NCI-H1105 treated with DMSO at 0.1 percent for 48 hours (cell line): ENCODE measurements around the gene CLTCL1.
A peak's percentile ranks its signal among the peaks of the same experiment; 100 is the strongest.
"Not testable (repeated sequence)": the region's sequence is repeated elsewhere in the genome, so short reads cannot be mapped to it uniquely, and the experiment has no call there.

Experiments
- DNase-seq: peaks from one replicate; lab custom pipeline; 2025; lab: John Stamatoyannopoulos, UW

The CLTCL1 gene

DNA sequence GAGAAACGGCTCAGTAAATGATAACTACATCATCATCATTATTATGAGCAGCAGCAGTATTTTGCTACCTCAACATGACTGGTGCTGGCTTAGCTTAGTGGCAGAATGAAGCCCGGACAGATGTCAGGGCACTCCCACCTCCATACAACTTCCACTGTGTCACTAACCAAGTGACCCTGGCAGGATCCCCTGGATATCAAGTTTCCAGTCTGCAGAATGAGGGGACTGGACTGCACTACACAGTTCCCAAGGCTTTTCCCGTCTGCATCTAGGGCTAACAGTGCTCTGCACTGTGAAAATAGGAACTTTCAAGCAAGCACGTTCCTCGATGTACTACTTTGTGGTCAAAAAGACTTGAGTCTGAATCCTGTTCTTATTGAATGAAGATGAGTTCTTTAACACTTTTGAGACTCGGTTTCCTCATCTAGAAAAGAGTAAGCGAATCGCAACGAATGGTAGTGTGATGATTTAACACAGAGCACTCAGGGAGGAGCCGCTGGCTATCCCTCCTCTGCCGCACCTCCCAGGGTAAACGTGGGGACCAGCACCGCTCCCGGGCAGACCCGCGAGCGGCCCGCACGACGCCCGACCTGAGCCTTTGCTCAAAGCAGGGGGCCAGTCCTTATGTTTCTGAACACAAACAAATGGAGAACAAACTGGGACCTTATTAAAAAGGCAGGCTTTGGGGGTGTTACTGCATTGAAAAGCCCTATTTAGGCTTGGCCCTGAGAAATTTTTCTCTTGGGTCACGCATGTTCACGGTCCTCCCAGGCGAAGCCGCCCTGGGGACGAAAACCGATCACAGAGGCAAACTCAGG is 910 bp downstream of the CLTCL1 start:
- DNase-seq: no peak

DNA sequence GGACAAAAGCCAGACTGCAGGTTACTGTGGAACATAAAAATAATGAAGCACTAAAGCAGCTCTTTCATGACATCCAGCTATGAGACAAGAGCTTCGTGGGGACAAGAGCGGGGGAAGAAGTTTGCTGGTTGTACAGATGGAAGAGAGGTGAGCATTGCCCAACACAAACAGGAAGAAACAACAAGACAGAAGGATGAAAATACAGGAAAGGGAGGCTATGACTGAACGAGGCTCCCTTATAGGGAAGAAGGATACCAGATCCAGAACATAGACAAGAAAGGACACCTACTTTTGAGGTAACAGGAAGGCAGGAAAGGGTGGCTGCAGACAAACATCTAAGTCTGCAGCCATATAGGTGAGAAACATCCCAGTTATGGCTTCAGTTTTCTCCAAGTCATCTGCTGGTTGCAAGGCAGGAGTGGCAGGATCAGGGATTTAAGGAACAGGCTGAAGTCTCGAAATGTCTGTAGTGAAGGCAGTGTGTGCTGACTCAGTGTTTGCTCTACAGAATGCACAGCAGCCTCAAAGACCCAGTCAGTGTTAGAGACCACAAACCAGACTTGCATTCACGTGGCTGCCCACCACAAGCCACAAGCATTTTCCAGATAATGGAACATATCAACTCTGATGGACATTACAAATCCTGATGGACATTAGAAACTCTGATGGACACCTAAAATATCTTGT is 1.9 kb downstream of the CLTCL1 start:
- no peak for DNase-seq

DNA sequence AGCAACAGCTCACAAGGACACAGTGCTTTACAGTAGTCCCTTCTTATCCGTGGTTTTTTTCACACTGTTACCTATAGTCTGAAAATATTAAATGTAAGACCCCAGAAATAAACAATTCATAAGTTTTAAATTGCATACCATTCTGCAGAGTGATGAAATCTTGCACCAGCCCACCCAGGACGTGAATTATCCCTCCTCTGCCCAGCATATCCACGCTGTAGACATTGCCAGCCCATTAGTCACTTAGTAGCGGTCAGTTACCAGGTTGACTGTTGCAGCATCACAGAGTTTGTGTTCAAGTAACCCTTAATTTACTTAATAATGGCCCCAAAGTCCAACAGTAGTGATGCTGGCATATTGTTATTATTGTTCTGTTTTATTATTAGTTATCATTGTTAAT is 3.6 kb downstream of the CLTCL1 start:
- no peak for DNase-seq

DNA sequence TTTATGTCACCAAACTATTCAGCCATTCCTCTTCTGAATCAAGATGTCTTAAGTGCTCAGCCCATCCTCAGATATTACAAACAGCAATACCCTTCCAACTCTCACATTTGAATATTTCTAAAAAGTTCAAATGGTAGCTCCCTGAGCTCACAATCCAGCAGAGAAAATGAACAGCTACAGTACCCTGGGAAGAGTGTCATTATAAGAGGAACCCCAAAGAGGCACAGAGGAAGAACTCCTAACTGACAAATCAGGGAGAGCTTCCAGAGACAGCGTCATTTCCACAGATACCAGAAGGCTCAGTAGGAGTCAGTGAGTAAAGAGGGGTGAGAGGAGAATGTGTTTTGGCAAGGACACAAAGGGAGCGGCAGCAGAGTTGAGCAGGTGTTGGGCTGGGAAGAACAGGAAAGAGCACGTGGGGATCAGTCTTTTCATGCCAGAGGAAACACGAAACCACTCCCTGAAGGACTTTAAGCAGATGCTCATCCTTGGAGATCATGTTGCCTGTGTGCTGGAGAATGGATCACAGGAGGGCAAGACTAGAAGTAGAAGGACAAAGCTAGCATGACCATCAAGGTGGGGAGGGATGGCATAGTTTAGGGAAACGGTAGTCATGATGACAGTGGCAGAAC is 4.3 kb downstream of the CLTCL1 start:
- DNase-seq: peak; percentile 92

DNA sequence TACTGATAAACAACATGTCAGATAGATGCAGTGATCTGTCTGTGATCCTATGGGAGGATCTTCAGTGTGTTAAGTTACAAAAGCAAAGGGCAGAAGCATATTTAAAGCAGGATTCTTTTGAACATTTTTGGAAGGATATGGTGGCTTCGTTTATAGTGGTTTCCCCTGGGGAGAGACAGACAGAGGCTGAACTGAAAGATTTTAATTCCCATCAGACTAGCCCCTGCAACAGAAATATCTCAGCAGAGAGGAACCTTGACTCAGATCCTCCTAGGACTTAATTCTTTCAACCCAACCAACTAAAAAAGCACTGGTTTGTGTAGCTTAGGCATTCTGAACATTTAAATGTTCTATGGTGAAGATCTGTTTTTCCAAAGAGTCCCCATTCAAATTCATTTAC is 5.7 kb downstream of the CLTCL1 start:
- no peak for DNase-seq

DNA sequence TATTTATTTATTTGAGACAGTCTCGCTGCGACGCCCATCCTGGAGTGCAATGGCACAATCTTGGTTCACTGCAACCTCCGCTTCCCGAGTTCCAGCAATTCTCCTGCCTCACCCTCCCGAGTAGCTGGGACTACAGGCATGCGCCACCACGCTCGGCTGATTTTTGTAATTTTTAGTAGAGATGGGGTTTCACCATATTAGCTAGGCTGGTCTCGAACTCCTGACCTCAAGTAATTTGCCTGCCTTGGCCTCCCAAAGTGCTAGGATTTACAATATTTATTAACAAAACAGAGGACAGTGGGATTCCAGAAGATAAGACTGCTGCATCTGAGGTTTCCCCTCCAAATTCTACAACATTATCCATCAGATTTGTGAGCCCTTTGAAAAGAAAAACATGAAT is 12.4 kb downstream of the CLTCL1 start:
- DNase-seq: not testable (repeated sequence)

DNA sequence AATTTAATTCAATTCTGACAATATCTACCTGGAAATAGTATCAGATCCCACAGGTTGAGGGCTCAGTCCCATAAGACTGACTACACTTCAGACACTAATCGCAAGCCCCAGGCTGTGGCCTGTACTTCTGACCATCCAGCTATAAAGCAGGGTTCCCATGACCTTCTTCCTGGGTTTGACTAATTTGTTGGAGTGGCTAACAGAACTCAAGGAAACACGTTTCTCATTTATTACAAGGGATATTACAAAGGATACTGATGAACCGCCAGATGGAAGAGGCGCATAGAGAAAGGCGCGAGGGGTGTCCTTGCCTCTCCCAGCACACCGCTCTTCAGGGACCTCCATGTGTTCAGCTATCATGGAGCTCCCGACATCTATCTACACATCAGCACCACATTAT is 13.7 kb downstream of the CLTCL1 start:
- DNase-seq: no peak

DNA sequence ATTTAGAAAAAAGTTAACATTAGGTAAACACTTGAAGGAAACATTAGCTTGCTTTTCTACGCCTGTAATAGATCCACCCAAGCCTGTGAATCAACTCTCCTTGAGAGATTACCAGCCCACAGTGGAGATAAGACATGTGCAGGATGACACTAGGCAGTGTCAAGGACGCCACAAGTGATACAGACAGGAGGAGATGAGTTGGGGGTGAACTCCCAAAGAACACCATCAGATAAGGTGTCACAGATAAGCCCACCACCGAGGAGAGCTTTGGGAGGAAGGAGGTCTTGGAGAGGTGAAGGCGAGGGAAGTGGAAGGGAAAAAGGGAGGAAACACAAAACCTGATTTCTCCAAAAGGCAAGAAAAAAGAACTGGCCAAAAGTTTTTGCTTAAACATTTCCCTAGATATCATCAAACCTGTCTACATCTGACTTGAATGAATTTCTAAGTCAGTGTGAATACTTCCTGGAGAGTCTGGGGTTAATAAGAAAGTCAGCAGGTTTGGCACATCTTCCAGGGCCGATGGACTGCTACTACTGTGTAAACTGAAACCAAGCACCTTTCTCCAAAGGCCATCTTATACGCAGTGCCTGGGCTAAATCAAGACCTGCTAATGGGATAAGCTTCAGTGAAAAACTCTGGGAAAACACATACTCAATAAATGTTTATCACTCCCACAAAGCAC is 15.5 kb downstream of the CLTCL1 start:
- DNase-seq: no peak

DNA sequence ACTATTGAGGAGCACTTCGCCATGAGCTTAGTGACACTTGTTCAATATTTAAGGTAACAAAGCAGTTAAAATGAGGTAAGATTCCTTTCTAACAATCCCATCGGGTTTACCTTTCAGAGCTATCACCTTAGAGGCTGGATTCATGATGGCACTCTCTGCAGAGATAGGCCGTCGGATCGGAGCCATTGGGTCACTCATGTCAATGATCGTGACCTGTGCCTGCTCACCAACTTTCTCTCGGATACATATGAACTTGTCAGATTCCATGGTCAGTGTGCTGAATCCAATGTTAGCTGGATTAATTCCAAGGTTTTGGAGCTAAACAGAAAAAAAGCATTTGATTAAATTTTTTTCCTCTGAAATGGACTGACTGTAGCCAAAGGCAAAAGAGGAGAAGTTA is 16.0 kb downstream of the CLTCL1 start:
- no peak for DNase-seq

DNA sequence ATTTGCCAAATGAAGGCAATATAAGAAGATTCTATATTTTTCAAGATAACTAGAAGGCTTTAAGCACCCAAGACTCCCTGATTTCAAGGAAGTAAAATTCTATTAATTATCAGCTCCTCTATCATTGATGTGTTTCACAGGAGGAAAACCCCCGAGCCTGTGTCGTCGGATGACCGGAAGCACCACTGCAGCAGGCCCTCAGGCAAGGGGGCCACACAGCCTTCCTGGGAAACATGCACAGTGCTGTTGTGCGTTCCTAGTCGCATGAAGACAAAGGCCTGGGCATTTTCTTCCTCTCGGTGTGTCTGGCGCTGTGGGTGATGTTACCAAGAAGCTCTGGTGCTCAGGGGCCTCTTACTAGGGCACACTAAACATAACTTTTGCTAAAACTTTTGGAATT is 16.4 kb downstream of the CLTCL1 start:
- DNase-seq: no peak

DNA sequence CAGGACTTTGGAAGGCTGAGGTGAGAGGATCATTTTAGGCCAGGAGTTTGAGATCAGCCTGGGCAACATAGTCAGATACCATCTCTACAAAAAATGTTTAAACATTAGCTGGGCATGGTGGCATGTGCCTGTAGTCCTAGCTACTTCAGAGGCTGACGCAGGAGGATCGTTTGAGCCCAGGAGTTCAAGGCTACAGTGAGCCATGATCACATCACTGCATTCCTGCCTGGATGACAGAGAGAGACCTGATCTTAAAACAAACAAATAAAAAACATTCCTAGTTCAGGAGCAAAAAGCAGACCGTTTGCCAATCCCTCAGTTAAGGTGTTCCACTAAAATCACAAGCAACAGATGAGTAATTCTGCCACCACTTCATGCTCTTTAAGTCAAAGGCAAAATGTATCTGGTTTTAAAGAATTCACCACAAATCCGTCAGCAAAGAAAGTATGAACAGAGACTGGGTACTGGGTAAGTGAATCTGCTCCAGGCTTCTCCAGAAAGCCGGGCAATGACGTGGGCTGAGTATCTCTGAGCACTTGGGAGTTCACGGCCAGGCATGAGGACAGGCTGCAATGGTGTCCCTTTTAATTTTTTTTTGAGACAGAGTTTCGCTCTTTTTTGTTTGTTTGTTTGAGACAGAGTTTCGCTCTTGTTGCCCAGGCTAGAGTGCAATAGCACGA is 19.5 kb downstream of the CLTCL1 start:
- DNase-seq: no peak

DNA sequence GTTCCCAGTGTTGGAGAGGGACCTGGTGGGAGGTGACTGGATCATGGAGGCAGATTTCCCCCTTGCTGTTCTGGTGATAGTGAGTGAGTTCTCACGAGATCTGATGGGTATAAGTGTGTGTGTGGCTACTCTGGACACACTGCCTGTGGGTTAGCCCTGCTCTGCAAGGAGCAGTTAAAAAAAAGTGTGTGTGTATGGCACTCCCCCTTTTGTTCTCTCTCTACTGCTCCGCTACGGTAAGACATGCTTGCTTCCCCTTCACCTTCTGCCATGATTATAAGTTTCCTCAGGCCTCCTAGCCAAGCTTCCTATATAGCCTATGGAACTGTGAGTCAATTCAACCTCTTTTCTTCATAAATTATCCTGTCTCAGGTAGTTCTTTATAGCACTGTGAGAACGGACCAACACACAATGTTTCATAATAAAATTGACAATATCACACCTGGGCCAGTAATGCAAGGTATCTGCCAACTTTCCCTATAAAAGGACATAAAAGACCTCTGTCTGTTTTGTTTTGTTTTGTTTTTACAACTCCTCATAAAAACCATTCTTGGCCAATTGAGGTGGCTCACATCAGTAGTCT is 20.2 kb downstream of the CLTCL1 start:
- DNase-seq: no peak

DNA sequence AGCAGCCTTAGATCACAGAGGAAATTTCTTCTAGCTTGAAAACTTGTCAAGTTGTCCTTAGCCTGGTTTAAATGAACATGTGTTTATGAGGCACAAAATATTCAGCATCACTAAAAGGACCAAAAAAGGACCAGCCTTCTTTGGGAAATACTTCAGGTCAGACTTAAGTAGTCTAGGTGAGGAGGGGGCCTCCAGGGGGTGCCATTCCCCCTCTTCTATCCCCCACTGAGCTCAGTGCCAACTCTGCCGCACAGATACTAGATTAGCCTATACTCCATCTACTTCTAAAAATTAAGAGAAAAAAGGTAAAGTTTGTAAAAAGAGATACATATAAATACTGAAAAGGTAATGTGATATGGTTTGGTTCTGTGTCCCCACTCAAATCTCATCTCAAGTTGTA is 20.6 kb downstream of the CLTCL1 start:
- DNase-seq: no peak

DNA sequence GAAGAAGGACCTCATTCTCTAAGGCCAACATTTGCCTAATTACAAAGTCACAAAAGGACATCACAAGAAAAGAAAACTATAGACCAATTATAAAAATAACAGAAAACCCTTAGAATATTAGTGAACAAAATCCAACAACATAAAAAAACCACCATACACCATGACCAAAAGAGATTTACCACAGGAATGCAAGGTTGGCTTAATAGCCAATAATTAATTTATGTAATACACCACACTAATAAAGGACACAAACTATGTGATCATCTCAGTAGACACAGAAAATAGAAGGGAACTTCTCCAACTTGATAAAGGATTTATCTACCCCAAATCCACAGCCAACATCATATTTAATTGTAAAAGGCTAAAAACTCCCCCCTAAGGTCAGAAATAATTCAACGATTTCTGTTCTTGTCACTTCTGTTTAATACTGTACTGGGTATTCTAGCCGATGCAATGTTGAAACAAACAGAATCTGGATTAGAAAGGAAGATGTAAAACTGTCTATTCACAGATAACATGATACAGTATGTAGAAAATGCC is 24.9 kb downstream of the CLTCL1 start:
- DNase-seq: no peak

DNA sequence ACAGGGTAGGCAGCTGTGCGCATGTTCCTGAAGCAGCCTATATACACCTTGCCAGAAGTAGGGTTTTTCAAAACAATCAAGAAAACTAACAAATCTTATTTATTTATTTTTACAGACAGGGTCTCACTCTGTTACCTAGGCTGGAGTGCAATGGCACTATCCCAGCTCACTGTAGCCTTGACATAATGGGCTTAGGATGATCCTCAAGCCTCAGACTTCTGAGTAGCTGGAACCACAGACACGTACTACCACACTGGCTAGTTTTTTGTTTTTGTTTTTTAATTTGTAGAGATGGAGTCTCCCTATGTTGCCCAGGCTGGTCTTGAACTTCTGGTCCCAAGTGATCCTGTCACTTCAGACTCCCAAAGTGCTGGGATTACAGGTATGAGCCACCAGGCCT is 25.7 kb downstream of the CLTCL1 start:
- DNase-seq: no peak

DNA sequence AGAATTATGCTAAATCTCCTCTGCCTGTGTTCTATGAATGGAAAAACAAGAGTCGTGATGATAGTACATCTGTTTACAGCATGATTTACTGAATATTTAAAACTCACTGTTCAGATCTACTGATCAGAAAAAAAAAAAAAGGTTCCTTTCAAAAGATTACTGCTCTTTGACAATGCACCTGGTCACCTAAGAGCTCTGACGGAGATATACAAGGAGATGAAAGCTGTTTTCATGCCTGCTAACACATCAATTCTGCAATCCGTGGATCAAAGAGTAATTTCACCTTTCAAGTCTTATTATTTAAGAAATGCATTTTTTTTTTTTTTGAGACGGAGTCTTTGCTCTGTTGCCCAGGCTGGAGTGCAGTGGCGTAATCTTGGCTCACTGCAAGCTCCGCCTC is 30.7 kb downstream of the CLTCL1 start:
- DNase-seq: no peak

DNA sequence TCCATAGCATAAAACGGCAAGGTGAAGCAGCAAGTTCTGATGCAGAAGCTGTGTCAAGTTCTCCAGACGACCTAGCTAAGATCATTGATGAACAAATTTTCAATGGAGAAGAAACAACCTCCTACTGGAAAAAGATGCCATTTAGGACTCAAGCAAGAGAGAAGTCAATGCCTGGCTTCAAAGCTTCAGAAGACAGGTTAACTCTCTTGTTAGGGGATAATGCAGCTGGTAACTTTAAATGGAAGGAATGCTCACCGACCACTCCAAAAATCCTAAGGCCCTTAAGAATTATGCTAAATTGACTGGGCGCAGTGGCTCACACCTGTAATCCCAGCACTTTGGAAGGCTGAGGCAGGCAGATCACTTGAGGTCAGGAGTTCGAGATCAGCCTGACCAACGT is 31.3 kb downstream of the CLTCL1 start:
- DNase-seq: no peak

DNA sequence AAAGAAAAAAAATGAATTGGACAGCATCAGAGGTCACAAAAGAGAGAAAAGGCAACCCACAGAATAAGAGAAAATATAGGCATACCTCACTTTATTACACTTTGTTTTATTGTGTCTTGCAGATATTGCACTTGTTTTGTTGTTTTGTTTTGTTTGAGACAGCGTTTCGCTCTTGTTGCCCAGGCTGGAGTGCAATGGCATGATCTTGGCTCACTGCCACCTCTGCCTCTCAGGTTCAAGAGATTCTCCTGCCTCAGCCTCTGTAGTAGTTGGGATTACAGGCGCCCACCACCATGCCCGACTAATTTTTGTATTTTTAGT is 32.6 kb downstream of the CLTCL1 start:
- not testable (repeated sequence) for DNase-seq

DNA sequence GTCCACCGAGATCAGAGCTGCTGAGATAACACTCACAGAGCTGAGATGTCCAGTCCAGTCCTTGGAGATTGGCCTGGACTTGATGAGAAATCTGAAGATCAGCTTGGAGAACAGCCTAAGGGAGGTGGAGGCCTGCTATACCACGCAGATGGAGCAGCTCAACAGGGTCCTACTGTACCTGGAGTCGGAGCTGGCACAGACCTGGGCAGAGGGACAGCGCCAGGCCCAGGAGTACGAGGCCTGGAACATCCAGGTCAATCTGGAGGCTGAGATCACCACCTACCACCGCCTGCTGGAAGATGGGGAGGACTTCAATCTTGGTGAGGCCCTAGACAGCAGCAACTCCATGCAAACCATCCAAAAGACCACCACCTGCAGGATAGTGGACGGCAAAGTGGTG is 33.1 kb downstream of the CLTCL1 start:
- DNase-seq: no peak

DNA sequence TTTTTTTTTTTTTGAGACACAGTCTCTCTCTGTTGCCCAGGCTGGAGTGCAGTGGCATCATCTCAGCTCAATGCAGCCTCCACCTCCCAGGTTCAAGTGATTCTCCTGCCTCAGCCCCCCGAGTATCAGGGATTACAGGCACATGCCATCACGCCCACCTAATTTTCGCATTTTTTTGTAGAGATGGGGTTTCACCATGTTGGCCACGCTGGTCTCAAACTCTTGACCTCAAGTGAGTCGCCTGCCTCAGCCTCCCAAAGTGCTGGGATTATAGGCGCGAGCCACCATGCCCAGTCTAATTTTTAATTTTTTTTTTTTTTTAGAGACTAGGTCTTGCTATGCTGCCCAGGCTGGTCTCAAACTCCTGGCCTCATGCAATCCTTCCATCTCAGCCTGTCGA is 35.2 kb downstream of the CLTCL1 start:
- DNase-seq: not testable (repeated sequence)

DNA sequence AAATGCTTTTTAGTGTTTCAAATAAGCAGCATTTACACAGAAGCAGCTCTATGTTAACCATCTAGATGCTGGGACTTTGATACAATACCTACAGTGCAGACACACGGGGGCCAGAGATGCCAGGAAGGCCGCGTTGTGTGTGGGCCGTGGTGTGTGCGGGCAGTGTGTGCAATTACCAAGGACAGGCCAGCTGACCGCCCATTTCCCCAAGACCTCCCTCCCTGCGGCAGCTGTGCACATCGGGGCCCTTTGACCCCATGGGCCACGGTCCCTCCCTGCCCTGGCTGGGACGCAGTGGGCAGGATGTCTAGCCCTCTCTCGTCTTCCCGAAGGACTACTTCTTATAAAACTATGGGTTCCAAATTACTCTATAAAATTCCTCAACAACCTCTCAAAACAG is 38.4 kb downstream of the CLTCL1 start:
- DNase-seq: no peak
